Measurements from ENCODE around the gene RAMP1.

DNA sequence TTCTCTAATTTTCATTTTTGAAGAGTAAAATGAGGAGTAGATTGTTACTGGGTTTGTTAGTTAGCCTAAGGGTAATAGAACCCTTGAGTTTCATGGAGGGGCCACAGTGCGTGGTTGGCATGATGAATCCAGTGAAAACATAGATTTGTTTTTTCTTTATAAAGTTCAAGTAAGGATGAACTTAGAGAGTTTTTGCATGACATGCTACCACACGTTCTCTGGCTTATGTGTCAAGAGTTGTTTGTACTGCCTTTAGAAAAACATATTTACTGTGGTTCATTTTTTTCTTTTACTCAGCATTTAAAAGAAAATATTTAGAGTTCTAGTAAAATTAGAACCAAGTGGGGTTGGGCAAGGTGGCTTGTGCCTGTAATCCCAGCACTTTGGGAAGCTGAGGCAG lies 39.0 kb upstream of the RAMP1 start:
- TF ChIP-seq, protein P1, sequence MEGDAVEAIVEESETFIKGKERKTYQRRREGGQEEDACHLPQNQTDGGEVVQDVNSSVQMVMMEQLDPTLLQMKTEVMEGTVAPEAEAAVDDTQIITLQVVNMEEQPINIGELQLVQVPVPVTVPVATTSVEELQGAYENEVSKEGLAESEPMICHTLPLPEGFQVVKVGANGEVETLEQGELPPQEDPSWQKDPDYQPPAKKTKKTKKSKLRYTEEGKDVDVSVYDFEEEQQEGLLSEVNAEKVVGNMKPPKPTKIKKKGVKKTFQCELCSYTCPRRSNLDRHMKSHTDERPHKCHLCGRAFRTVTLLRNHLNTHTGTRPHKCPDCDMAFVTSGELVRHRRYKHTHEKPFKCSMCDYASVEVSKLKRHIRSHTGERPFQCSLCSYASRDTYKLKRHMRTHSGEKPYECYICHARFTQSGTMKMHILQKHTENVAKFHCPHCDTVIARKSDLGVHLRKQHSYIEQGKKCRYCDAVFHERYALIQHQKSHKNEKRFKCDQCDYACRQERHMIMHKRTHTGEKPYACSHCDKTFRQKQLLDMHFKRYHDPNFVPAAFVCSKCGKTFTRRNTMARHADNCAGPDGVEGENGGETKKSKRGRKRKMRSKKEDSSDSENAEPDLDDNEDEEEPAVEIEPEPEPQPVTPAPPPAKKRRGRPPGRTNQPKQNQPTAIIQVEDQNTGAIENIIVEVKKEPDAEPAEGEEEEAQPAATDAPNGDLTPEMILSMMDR (conservative IDR thresholded peaks at IDR 0.05 in 1 of 2, IDR thresholded peaks at IDR 0.05 in 1 of 2; ENCODE audit: low read depth in 1 of 2, low read length in 2 of 2) = no peak
- no peak for TF ChIP-seq EZH2 (IDR thresholded peaks at IDR 0.05; ENCODE audit: low read length, missing control alignments)

Measured in fibroblast of lung (primary cell).